Motor neuron (in vitro differentiated cells): ENCODE data around the gene PLEKHA6. TPM values are rescaled to one million over a fixed set of nuclear protein-coding genes. Genes with fewer than 3 reads are reported as not detected.

Experiments
- total RNA-seq, 8 experiments: library from RNA; unstranded; fragments of 300-600 nt; gene quantifications; 2 replicates each; pipeline versions ENCODE4 v1.2.3 to v1.2.4, GENCODE V29; 2022

Gene PLEKHA6
- total RNA-seq, 8 experiments from 2014 or later, result 11.7 to 42.0 (median 24.0) TPM

Other genes starting within 250 kb of the PLEKHA6 start
- 10 to 100 TPM in 5 of 8 experiments, 1 to 10 TPM in 3; 5.0 to 43.5 (median 29.9) TPM for gene ETNK2, start 207.9 kb downstream of the PLEKHA6 start, total RNA-seq
- under 1 TPM in 3 of 8 experiments, not detected in 5; 0.25 to 0.75 (median 0.33) TPM for gene REN, start 193.6 kb downstream of the PLEKHA6 start, total RNA-seq
- 1 to 10 TPM in 1 of 8 experiments, under 1 TPM in 1, not detected in 6; 0.62 to 1.1 TPM for gene KISS1, start 163.4 kb downstream of the PLEKHA6 start, total RNA-seq
- 1 to 10 TPM in 2 of 8 experiments, under 1 TPM in 4, not detected in 2; 0.46 to 2.3 (median 0.54) TPM for gene GOLT1A, start 145.9 kb downstream of the PLEKHA6 start, total RNA-seq
- 10 to 100 TPM; 29.7 to 87.0 (median 55.9) TPM for gene PPP1R15B, start 51.9 kb upstream of the PLEKHA6 start, total RNA-seq
- gene PIK3C2B, start 134.9 kb upstream of the PLEKHA6 start, total RNA-seq, result 10 to 100 TPM in 5 of 8 experiments, 1 to 10 TPM in 3; 4.6 to 60.2 (median 23.7) TPM
- 100 to 1,000 TPM in 1 of 8 experiments, 10 to 100 TPM in 7; 28.7 to 139 (median 40.1) TPM for gene MDM4, start 156.5 kb upstream of the PLEKHA6 start, total RNA-seq